ENCODE measurements around the gene XYLT1. TPM values are rescaled to one million over a fixed set of nuclear protein-coding genes. Genes with fewer than 3 reads are reported as not detected.

XYLT1 gene
- polyA plus RNA-seq, 1 donor (not counting 4 experiments of a cell fraction or from before 2014, with no cell fraction given): 4.4 TPM

GRCh38 chr16:17357307-17358062 lies 113.3 kb downstream of the XYLT1 start:
- dilution Hi-C loops (cut with MboI; ENCODE audit: extremely low pct_ligation_motif_present, low sequenced_read_pairs): no loop called here
- no peak for TF ChIP-seq EZH2 (IDR thresholded peaks at IDR 0.05; ENCODE audit: low read length)

GRCh38 chr16:17356243-17356933 lies 114.4 kb downstream of the XYLT1 start:
- H2AFZ ChIP-seq (ENCODE audit: control insufficient read depth, low read length): no peak overlapping the region
- dilution Hi-C loops (cut with MboI; ENCODE audit: extremely low pct_ligation_motif_present, low sequenced_read_pairs): no loop called here
- no peak overlapping the region for H3K4me2 ChIP-seq (ENCODE audit: control insufficient read depth, extremely low read depth, insufficient read depth, low read depth, low read length)
- FAIRE-seq: no peak
- no peaks in the 10 kb centered on the region for H3K9me1 ChIP-seq (ENCODE audit: control insufficient read depth, extremely low read depth, insufficient read depth, low read length)
- peaks cover 0 to 3% of the 10 kb centered on the region in 2 experiments for H3K36me3 ChIP-seq (ENCODE audit: control insufficient read depth in 2 of 2, extremely low read depth in 1 of 2, insufficient read depth in 2 of 2, low read length in 2 of 2)
- H3K4me3 ChIP-seq (ENCODE audit: control insufficient read depth in 2 of 3, extremely low read depth in 1 of 3, insufficient read depth in 2 of 3, low read depth in 1 of 3, low read length in 3 of 3): no peak overlapping the region
- DNase-seq (ENCODE audit: low read depth, low spot score): no peak
- H3K9me3 ChIP-seq (ENCODE audit: control insufficient read depth, low read depth, low read length): no peaks in the 10 kb centered on the region
- no peaks in the 10 kb centered on the region for H4K20me1 ChIP-seq (ENCODE audit: control insufficient read depth, extremely low read depth, insufficient read depth, low read length)
- no peaks in the 10 kb centered on the region for H3K79me2 ChIP-seq (ENCODE audit: control insufficient read depth, insufficient read depth, low read length)
- H3K9ac ChIP-seq (ENCODE audit: control insufficient read depth, extremely low read depth, insufficient read depth, low read length): no peak overlapping the region
- TF ChIP-seq CTCF (optimal IDR thresholded peaks at IDR 0.05 in 1 of 3, IDR thresholded peaks at IDR 0.05 in 1 of 3, conservative IDR thresholded peaks at IDR 0.05 in 1 of 3; ENCODE audit: extremely low read depth in 1 of 3, insufficient read depth in 2 of 3, low read length in 3 of 3) (no peak), EZH2 (IDR thresholded peaks at IDR 0.05; ENCODE audit: low read length) (no peak)
- H3K4me1 ChIP-seq (ENCODE audit: control insufficient read depth, extremely low read depth, insufficient read depth, low read length): peaks cover 10% of the 10 kb centered on the region
- H3K27ac ChIP-seq (ENCODE audit: control insufficient read depth, insufficient read depth, low read length): no peak overlapping the region
- H3K27me3 ChIP-seq (ENCODE audit: control insufficient read depth, extremely low read depth, insufficient read depth, low read length): no peaks in the 10 kb centered on the region

More at GRCh38 chr16:17357307-17358062, 113.3 kb downstream of the XYLT1 start:
- no peaks in the 10 kb centered on the region for H3K9me3 ChIP-seq (ENCODE audit: control insufficient read depth, low read depth, low read length)
- H3K27me3 ChIP-seq (ENCODE audit: control insufficient read depth, extremely low read depth, insufficient read depth, low read length): no peaks in the 10 kb centered on the region
- FAIRE-seq: no peak
- H3K9ac ChIP-seq (ENCODE audit: control insufficient read depth, extremely low read depth, insufficient read depth, low read length): no peak overlapping the region
- no peaks in the 10 kb centered on the region for H4K20me1 ChIP-seq (ENCODE audit: control insufficient read depth, extremely low read depth, insufficient read depth, low read length)
- H3K4me3 ChIP-seq (ENCODE audit: control insufficient read depth in 2 of 3, extremely low read depth in 1 of 3, insufficient read depth in 2 of 3, low read depth in 1 of 3, low read length in 3 of 3): no peak overlapping the region
- H3K36me3 ChIP-seq (ENCODE audit: control insufficient read depth in 2 of 2, extremely low read depth in 1 of 2, insufficient read depth in 2 of 2, low read length in 2 of 2): peaks cover 0 to 3% of the 10 kb centered on the region in 2 experiments
- DNase-seq (ENCODE audit: low read depth, low spot score): no peak
- H3K79me2 ChIP-seq (ENCODE audit: control insufficient read depth, insufficient read depth, low read length): no peaks in the 10 kb centered on the region
- H3K4me2 ChIP-seq (ENCODE audit: control insufficient read depth, extremely low read depth, insufficient read depth, low read depth, low read length): no peak overlapping the region
- H2AFZ ChIP-seq (ENCODE audit: control insufficient read depth, low read length): no peak overlapping the region
- no peaks in the 10 kb centered on the region for H3K9me1 ChIP-seq (ENCODE audit: control insufficient read depth, extremely low read depth, insufficient read depth, low read length)
- peaks cover 10% of the 10 kb centered on the region for H3K4me1 ChIP-seq (ENCODE audit: control insufficient read depth, extremely low read depth, insufficient read depth, low read length)
- no peak overlapping the region for H3K27ac ChIP-seq (ENCODE audit: control insufficient read depth, insufficient read depth, low read length)
